SKM-1 (cell line): Measurements from ENCODE around the gene GALNT8.
"Not testable (repeated sequence)": the region's sequence is repeated elsewhere in the genome, so short reads cannot be mapped to it uniquely, and the experiment has no call there.

Experiments used
- DNase-seq: peaks from one replicate; lab custom pipeline; 2025; ENCODE audit not compliant: unreplicated experiment; lab: John Stamatoyannopoulos, UW

The GALNT8 gene

GRCh38 chr12:4719821-4720636, at the start of gene GALNT8:
TSS of gene GALNT8 (plus strand) at chr12:4720400. CDS start at chr12:4720678, 278 bp downstream.
- DNase-seq = no peak

GRCh38 chr12:4679711-4680110, 40.5 kb upstream of the GALNT8 start:
- no peak for DNase-seq

GRCh38 chr12:4681732-4682131, 38.5 kb upstream of the GALNT8 start:
- no peak for DNase-seq

- no peak for DNase-seq
These were observed 34.9 kb upstream of the GALNT8 start for GRCh38 chr12:4685317-4685716.

- no peak for DNase-seq
These were observed 29.4 kb upstream of the GALNT8 start for GRCh38 chr12:4690760-4691159.

GRCh38 chr12:4700621-4701026, 19.6 kb upstream of the GALNT8 start:
- no peak for DNase-seq

- no peak for DNase-seq
These were observed 18.6 kb upstream of the GALNT8 start for GRCh38 chr12:4701395-4702190.

GRCh38 chr12:4703676-4704075, 16.5 kb upstream of the GALNT8 start:
- DNase-seq = no peak

GRCh38 chr12:4705824-4706223, 14.4 kb upstream of the GALNT8 start:
- DNase-seq = no peak

- no peak for DNase-seq
These were observed 12.9 kb upstream of the GALNT8 start for GRCh38 chr12:4707306-4707705.

- no peak for DNase-seq
These were observed 10.1 kb upstream of the GALNT8 start for GRCh38 chr12:4710113-4710512.

- no peak for DNase-seq
These were observed 5.3 kb upstream of the GALNT8 start for GRCh38 chr12:4714879-4715278.

GRCh38 chr12:4717806-4718205, 2.4 kb upstream of the GALNT8 start:
- no peak for DNase-seq

GRCh38 chr12:4720637-4720995, 416 bp downstream of the GALNT8 start:
- DNase-seq = no peak

- DNase-seq = not testable (repeated sequence)
These were observed 1.4 kb downstream of the GALNT8 start for GRCh38 chr12:4721587-4721986.

- DNase-seq = no peak
These were observed 3.0 kb downstream of the GALNT8 start for GRCh38 chr12:4723226-4723625.

GRCh38 chr12:4725057-4725456, 4.9 kb downstream of the GALNT8 start:
- DNase-seq = no peak

GRCh38 chr12:4734625-4735340, 14.6 kb downstream of the GALNT8 start:
- DNase-seq = no peak

- no peak for DNase-seq
These were observed 15.9 kb downstream of the GALNT8 start for GRCh38 chr12:4736091-4736490.

GRCh38 chr12:4738541-4738940, 18.3 kb downstream of the GALNT8 start:
- no peak for DNase-seq

- no peak for DNase-seq
These were observed 22.3 kb downstream of the GALNT8 start for GRCh38 chr12:4742416-4742970.
